ENCODE measurements around the gene RANBP9.
A peak's percentile ranks its signal among the peaks of the same experiment; 100 is the strongest.

RANBP9 gene

GRCh38 chr6:13653296-13653695, 58.3 kb downstream of the RANBP9 start:
- no peak for DNase-seq (ENCODE audit: low read depth, low spot score)

- no peak for DNase-seq (ENCODE audit: low read depth, low spot score)
Measured at GRCh38 chr6:13649393-13649792, 62.2 kb downstream of the RANBP9 start.

GRCh38 chr6:13648850-13649249, 62.8 kb downstream of the RANBP9 start:
- no peak for DNase-seq (ENCODE audit: low read depth, low spot score)

GRCh38 chr6:13643125-13643524, 68.5 kb downstream of the RANBP9 start:
- no peak for DNase-seq (ENCODE audit: low read depth, low spot score)

GRCh38 chr6:13641315-13641714, 70.3 kb downstream of the RANBP9 start:
- DNase-seq (ENCODE audit: low read depth, low spot score) = no peak

GRCh38 chr6:13638626-13639025, 73.0 kb downstream of the RANBP9 start:
- DNase-seq (ENCODE audit: low read depth, low spot score) = no peak

GRCh38 chr6:13638014-13638413, 73.6 kb downstream of the RANBP9 start:
- no peak for DNase-seq (ENCODE audit: low read depth, low spot score)

GRCh38 chr6:13635948-13636658, 75.5 kb downstream of the RANBP9 start:
- no peak for DNase-seq (ENCODE audit: low read depth, low spot score)

- no peak for DNase-seq (ENCODE audit: low read depth, low spot score)
Measured at GRCh38 chr6:13633343-13633742, 78.3 kb downstream of the RANBP9 start.

GRCh38 chr6:13630499-13630898, 81.1 kb downstream of the RANBP9 start:
- no peak for DNase-seq (ENCODE audit: low read depth, low spot score)

- DNase-seq (ENCODE audit: low read depth, low spot score) = no peak
Measured at GRCh38 chr6:13629459-13630116, 82.0 kb downstream of the RANBP9 start.

- DNase-seq (ENCODE audit: low read depth, low spot score) = no peak
Measured at GRCh38 chr6:13624871-13625288, 86.8 kb downstream of the RANBP9 start.

GRCh38 chr6:13617066-13617465, 94.6 kb downstream of the RANBP9 start:
- DNase-seq (ENCODE audit: low read depth, low spot score) = no peak

- no peak for DNase-seq (ENCODE audit: low read depth, low spot score)
Measured at GRCh38 chr6:13615792-13616120, 95.9 kb downstream of the RANBP9 start.

- DNase-seq (ENCODE audit: low read depth, low spot score) = peak; percentile 94
Measured at GRCh38 chr6:13614926-13615791, 96.5 kb downstream of the RANBP9 start, which contains the start of gene NOL7. Gene NOL7, plus strand, starts transcription at chr6:13615335. Its CDS starts 24 bp downstream, at chr6:13615359.

GRCh38 chr6:13614126-13614925, 97.3 kb downstream of the RANBP9 start:
- DNase-seq (ENCODE audit: low read depth, low spot score) = no peak

- DNase-seq (ENCODE audit: low read depth, low spot score) = no peak
Measured at GRCh38 chr6:13613029-13613594, 98.5 kb downstream of the RANBP9 start.

- DNase-seq (ENCODE audit: low read depth, low spot score) = no peak
Measured at GRCh38 chr6:13611715-13612114, 99.9 kb downstream of the RANBP9 start.

- DNase-seq (ENCODE audit: low read depth, low spot score) = no peak
Measured at GRCh38 chr6:13605634-13606033, 106.0 kb downstream of the RANBP9 start.

- DNase-seq (ENCODE audit: low read depth, low spot score) = no peak
Measured at GRCh38 chr6:13604546-13605416, 106.9 kb downstream of the RANBP9 start.

Measured in brain pericyte (primary cell).